ENCODE results near the gene ACTR1B. TPM values are rescaled to one million over a fixed set of nuclear protein-coding genes. Genes with fewer than 3 reads are reported as not detected.

ACTR1B gene
- total and polyA plus RNA-seq, 5 donors, result 57.4 to 71.5 (median 61.2) TPM

GRCh38 chr2:97703741-97704140 is 39.9 kb upstream of the ACTR1B start:
- 69% methylated on average over 3 of the region's 3 CpGs for WGBS

GRCh38 chr2:97702731-97703470 is 39.1 kb upstream of the ACTR1B start:
- ATAC-seq, result no peak
- Histone ChIP-seq H3K4me1 (ENCODE audit: control insufficient read depth, insufficient read depth, low read length) (no peaks in the 10 kb centered on the region), H3K27me3 (ENCODE audit: control insufficient read depth, insufficient read depth) (no peaks in the 10 kb centered on the region), H3K27ac (ENCODE audit: low read length) (no peak overlapping the region), H3K4me3 (ENCODE audit: low read length) (no peak overlapping the region), H3K9me3 (ENCODE audit: control insufficient read depth, low read length) (no peaks in the 10 kb centered on the region)
- DNase-seq, result no peak
- intact Hi-C loops (cut with DNase I), result loop anchor here in 3 of 4 donors (5.0 to 10.0 kb wide), 2 partner anchors 682 to 684 kb away; no protein-coding TSS in a partner anchor
- WGBS, result 94% methylated on average over 19 of the region's 19 CpGs

More at GRCh38 chr2:97703741-97704140, 39.9 kb upstream of the ACTR1B start:
- no peaks in the 10 kb centered on the region for H3K27me3 ChIP-seq (ENCODE audit: control insufficient read depth, insufficient read depth)
- intact Hi-C loops (cut with DNase I), result loop anchor here in 3 of 4 donors (5.0 to 10.0 kb wide), 2 partner anchors 681 to 684 kb away; no protein-coding TSS in a partner anchor
- DNase-seq (no peak), ATAC-seq (no peak)
- H3K9me3 ChIP-seq (ENCODE audit: control insufficient read depth, low read length), result no peaks in the 10 kb centered on the region
- no peaks in the 10 kb centered on the region for H3K4me1 ChIP-seq (ENCODE audit: control insufficient read depth, insufficient read depth, low read length)
- no peak overlapping the region for H3K27ac ChIP-seq (ENCODE audit: low read length)
- H3K4me3 ChIP-seq (ENCODE audit: low read length), result no peak overlapping the region

- intact Hi-C loops (cut with DNase I), result loop anchor here in 3 of 4 donors (5.0 to 10.0 kb wide), 2 partner anchors 683 to 685 kb away; no protein-coding TSS in a partner anchor
- no peak overlapping the region for H3K4me3 ChIP-seq (ENCODE audit: low read length)
- H3K9me3 ChIP-seq (ENCODE audit: control insufficient read depth, low read length), result no peaks in the 10 kb centered on the region
- WGBS, result 91% methylated on average over 6 of the region's 6 CpGs
- ATAC-seq (no peak), DNase-seq (no peak)
- H3K27me3 ChIP-seq (ENCODE audit: control insufficient read depth, insufficient read depth), result no peaks in the 10 kb centered on the region
- no peaks in the 10 kb centered on the region for H3K4me1 ChIP-seq (ENCODE audit: control insufficient read depth, insufficient read depth, low read length)
- H3K27ac ChIP-seq (ENCODE audit: low read length), result no peak overlapping the region
Observed at GRCh38 chr2:97701851-97702465, 38.1 kb upstream of the ACTR1B start.

GRCh38 chr2:97701186-97701585 is 37.3 kb upstream of the ACTR1B start:
- Histone ChIP-seq H3K27me3 (ENCODE audit: control insufficient read depth, insufficient read depth) (no peaks in the 10 kb centered on the region), H3K9me3 (ENCODE audit: control insufficient read depth, low read length) (no peaks in the 10 kb centered on the region), H3K27ac (ENCODE audit: low read length) (no peak overlapping the region), H3K4me3 (ENCODE audit: low read length) (no peak overlapping the region), H3K4me1 (ENCODE audit: control insufficient read depth, insufficient read depth, low read length) (no peaks in the 10 kb centered on the region)
- DNase-seq (no peak), ATAC-seq (no peak)
- 79% methylated on average over 13 of the region's 13 CpGs for WGBS
- intact Hi-C loops (cut with DNase I), result loop anchor here in 3 of 4 donors (5.0 to 10.0 kb wide), 2 partner anchors 684 to 686 kb away; no protein-coding TSS in a partner anchor

- no peaks in the 10 kb centered on the region for H3K4me1 ChIP-seq (ENCODE audit: control insufficient read depth, insufficient read depth, low read length)
- no peaks in the 10 kb centered on the region for H3K27me3 ChIP-seq (ENCODE audit: control insufficient read depth, insufficient read depth)
- WGBS, result 60% methylated on average over 11 of the region's 11 CpGs
- DNase-seq, result peak in 2 of 3 donors; percentile 70 to 74
- H3K9me3 ChIP-seq (ENCODE audit: control insufficient read depth, low read length), result no peaks in the 10 kb centered on the region
- H3K27ac ChIP-seq (ENCODE audit: low read length), result no peak overlapping the region
- no peak overlapping the region for H3K4me3 ChIP-seq (ENCODE audit: low read length)
- ATAC-seq, result peak; percentile 74 to 83
- intact Hi-C loops (cut with DNase I), result loop anchor here (5.0 to 10.0 kb wide), 4 partner anchors 105 to 687 kb away; no protein-coding TSS in a partner anchor
Observed at GRCh38 chr2:97699765-97700444, 36.1 kb upstream of the ACTR1B start.

- no peak overlapping the region for H3K4me3 ChIP-seq (ENCODE audit: low read length)
- no peaks in the 10 kb centered on the region for H3K4me1 ChIP-seq (ENCODE audit: control insufficient read depth, insufficient read depth, low read length)
- no peaks in the 10 kb centered on the region for H3K27me3 ChIP-seq (ENCODE audit: control insufficient read depth, insufficient read depth)
- ATAC-seq (no peak), DNase-seq (no peak)
- no peak overlapping the region for H3K27ac ChIP-seq (ENCODE audit: low read length)
- intact Hi-C loops (cut with DNase I), result loop anchor here (5.0 to 10.0 kb wide), 2 partner anchors 104 to 106 kb away; no protein-coding TSS in a partner anchor
- WGBS, result 87% methylated on average over 4 of the region's 4 CpGs
- no peaks in the 10 kb centered on the region for H3K9me3 ChIP-seq (ENCODE audit: control insufficient read depth, low read length)
Observed at GRCh38 chr2:97698530-97698929, 34.7 kb upstream of the ACTR1B start.

- Histone ChIP-seq H3K4me3 (ENCODE audit: low read length) (no peak overlapping the region), H3K27me3 (ENCODE audit: control insufficient read depth, insufficient read depth) (no peaks in the 10 kb centered on the region), H3K27ac (ENCODE audit: low read length) (no peak overlapping the region), H3K9me3 (ENCODE audit: control insufficient read depth, low read length) (no peaks in the 10 kb centered on the region), H3K4me1 (ENCODE audit: control insufficient read depth, insufficient read depth, low read length) (no peaks in the 10 kb centered on the region)
- intact Hi-C loops (cut with DNase I), result loop anchor here (5.0 to 10.0 kb wide), 2 partner anchors 103 to 105 kb away; no protein-coding TSS in a partner anchor
- 28% methylated on average over 14 of the region's 14 CpGs for WGBS
- DNase-seq (peak; percentile 87 to 97 (median 95)), ATAC-seq (peak; percentile 89 to 90)
Observed at GRCh38 chr2:97697252-97698235, 33.7 kb upstream of the ACTR1B start.

GRCh38 chr2:97695744-97696143 is 31.9 kb upstream of the ACTR1B start:
- intact Hi-C loops (cut with DNase I), result loop anchor here (5.0 to 10.0 kb wide), 2 partner anchors 101 to 103 kb away; no protein-coding TSS in a partner anchor
- ATAC-seq (no peak), DNase-seq (no peak)
- WGBS, result 94% methylated on average over 5 of the region's 5 CpGs
- no peak overlapping the region for H3K27ac ChIP-seq (ENCODE audit: low read length)
- no peaks in the 10 kb centered on the region for H3K27me3 ChIP-seq (ENCODE audit: control insufficient read depth, insufficient read depth)
- H3K4me3 ChIP-seq (ENCODE audit: low read length), result no peak overlapping the region
- no peaks in the 10 kb centered on the region for H3K4me1 ChIP-seq (ENCODE audit: control insufficient read depth, insufficient read depth, low read length)
- H3K9me3 ChIP-seq (ENCODE audit: control insufficient read depth, low read length), result no peaks in the 10 kb centered on the region

- Histone ChIP-seq H3K27me3 (ENCODE audit: control insufficient read depth, insufficient read depth) (no peaks in the 10 kb centered on the region), H3K9me3 (ENCODE audit: control insufficient read depth, low read length) (no peaks in the 10 kb centered on the region), H3K4me1 (ENCODE audit: control insufficient read depth, insufficient read depth, low read length) (no peaks in the 10 kb centered on the region), H3K27ac (ENCODE audit: low read length) (no peak overlapping the region), H3K4me3 (ENCODE audit: low read length) (no peak overlapping the region)
- intact Hi-C loops (cut with DNase I), result loop anchor here in 3 of 4 donors (10.0 kb wide), 1 partner anchor 99 kb away; no protein-coding TSS in a partner anchor
- no peak for ATAC-seq
- no peak for DNase-seq
Observed at GRCh38 chr2:97693476-97693875, 29.6 kb upstream of the ACTR1B start.

GRCh38 chr2:97691166-97691565 is 27.3 kb upstream of the ACTR1B start:
- WGBS, result 68% methylated on average over 6 of the region's 6 CpGs
- DNase-seq (no peak), ATAC-seq (no peak)
- intact Hi-C loops (cut with DNase I), result loop anchor here in 3 of 4 donors (10.0 kb wide), 1 partner anchor 96 kb away; no protein-coding TSS in a partner anchor
- Histone ChIP-seq H3K4me1 (ENCODE audit: control insufficient read depth, insufficient read depth, low read length) (no peaks in the 10 kb centered on the region), H3K27ac (ENCODE audit: low read length) (no peak overlapping the region), H3K9me3 (ENCODE audit: control insufficient read depth, low read length) (no peaks in the 10 kb centered on the region), H3K4me3 (ENCODE audit: low read length) (no peak overlapping the region), H3K27me3 (ENCODE audit: control insufficient read depth, insufficient read depth) (no peaks in the 10 kb centered on the region)

Measured in right cardiac atrium (tissue), 5 donors.